AG20443 (cell line): Measurements from ENCODE around the gene ASAP2.
"Not testable (repeated sequence)": the region's sequence is repeated elsewhere in the genome, so short reads cannot be mapped to it uniquely, and the experiment has no call there.

Experiments
- DNase-seq: peaks from one replicate; pipeline ENCODE4 v3.0.0; 2012; ENCODE audit warnings: low spot score, mixed read lengths

Gene ASAP2

DNA sequence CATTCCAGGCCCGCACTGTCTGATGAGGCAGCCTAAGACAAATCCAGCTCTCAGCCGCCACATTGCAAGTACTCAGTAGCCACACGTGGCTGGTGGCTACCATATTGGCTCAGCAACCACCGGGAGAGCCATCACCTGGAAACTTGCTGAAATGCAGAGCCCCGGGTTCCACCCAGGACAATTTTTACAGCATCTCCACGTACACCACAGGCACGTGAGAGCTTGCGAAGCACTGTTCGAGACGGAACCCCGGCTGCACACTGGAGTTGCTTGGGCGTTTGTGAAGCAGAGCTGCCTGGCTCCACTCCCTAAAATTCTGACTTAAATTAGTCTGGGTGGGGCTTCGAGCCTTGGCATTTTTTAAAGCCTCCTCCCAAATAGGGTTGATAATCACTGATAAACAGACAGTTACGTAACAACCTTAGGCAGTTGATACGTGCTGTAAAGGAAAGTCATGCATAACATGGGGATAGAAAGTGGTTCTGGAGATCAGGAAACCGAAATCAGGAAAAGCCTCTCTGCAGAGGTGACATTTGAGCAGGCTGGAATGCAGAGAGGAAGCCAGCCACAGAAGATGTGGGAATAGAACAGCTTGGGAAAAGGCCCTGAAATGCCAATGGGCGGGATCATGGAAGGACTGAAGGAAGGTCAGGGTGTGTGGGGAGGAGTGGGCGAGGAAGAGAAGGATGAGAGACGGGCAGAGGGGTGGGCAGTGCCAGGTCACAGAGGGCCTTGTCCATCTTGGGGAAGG is 6.2 kb downstream of the ASAP2 start:
- DNase-seq = no peak

DNA sequence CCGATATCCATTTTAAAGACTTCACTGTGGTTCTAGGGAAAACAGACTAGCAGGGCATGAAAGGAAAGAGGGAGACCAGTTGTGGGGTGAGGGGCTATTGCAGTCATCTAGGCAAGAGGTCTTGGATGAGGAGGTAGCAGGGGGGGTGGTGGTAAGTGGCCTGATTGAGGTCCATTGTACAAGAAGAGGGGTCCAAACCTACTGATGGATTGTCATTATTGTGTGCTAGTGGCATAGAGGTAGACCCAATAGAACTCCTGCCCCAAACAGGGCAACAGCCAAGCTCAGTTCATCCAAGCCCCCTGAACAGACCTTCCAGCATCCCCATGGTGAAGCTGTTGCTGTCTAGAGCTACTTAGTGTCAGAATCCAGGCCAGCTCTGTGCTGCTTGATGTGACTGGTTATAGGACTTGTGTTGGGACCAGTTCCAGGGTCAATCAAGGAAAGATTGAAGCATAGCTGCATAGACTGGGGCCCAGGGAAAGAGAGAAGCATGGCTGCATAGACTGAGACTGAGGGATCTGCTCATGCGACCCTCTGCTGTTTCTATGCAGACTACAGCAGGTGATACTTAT is 7.0 kb downstream of the ASAP2 start:
- DNase-seq = no peak

DNA sequence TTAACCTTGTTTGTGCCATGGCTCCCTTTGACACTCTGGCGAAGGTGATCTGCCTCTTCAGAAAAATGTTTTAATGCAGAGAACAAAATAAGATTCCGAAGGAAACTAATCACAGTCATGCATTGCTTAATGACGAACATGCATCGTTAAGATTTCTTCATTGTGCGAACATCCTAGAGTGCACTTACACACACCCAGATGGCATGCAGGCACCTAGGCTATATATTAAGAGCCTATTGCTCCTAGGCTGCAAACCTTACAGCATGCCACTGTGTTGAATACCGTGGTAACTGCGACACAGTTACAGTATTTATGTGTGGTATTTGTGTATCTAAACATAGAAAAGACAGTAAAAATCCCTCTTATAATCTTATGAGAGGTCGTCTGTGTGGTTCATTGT is 8.3 kb downstream of the ASAP2 start:
- DNase-seq = no peak

DNA sequence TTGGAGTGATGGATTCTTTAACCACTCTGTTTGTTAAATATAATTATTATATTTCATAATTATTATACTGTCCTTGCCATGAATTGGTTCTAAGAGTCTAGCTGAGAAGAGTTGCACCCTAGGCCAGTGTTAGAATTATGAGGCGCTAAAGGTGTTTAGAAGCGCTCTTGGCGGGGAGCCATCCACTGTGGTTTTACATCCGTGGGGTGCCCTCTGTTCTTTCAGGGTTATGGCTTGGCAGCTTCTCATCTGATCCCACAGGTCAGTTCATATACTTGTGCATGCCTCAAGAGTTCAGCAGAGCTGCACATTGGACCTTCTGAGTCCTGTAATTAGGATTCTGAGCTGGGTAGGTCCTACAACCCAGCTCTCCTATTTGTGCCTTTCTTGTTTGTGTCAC is 9.1 kb downstream of the ASAP2 start:
- no peak for DNase-seq

- not testable (repeated sequence) for DNase-seq
These were observed 9.5 kb downstream of the ASAP2 start for GRCh38 chr2:9216143-9216542.

DNA sequence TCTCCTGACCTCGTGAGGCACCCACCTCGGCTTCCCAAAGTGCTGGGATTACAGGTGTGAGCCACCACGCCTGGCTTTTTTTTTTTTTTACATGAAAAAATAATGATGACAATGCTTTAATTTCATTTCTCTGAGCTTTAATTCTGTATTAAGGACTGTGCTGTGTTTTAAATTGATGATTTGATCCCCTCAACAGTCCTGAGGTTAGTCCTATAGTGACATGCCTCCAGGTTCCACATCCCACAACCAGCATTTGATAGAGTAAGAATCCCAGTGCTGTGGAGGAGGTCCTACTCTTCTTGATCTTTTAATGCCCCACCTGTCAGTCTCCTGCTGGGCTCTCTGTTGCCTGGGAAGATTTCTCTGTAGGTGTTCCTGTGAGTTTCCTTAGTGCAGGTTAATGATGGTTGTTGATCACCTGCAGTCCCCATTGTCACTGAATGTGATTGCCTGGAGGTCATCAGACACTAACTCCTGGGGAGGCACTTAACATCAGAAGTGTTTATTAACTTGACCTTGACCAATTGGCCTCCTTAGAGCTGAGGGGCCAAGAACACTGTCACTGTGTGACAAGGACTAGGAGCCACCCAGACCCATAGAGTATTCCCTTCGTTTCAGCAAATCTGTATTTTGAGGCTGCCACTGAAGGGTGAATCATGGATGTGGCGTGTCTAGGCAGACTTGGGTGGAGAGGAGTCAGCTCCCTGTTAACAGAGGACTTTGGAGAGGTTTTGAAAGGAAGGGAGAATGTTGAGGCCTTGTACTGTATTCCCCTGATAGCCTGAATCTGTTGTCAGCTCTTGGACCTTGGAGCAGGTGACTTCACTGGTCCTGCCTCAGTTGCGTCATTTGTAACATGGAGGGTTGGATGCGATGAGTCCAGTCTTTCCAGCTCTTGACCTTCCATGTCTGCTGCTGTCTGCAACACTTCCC is 11.5 kb downstream of the ASAP2 start:
- peak; percentile 37 for DNase-seq

DNA sequence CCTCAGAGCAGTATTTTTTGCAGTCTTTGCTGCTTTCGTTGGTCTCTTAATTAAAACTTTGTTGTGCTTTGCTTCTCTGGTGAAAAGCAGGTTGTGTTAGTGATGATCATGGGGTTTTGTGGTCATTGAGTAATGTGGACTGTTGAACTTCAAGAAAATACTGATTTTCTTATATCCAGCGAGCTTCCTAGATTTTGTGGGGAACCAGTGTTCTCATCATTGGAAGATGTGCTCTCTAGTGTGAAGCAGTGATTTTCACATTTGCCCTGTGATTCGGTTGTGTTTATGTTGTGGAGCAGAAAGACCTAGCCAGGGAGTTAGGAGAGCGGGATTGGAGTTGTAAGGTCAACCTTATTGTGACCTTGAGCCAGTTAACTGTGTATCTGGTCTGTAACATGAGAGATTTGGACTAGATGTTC is 12.4 kb downstream of the ASAP2 start:
- DNase-seq = no peak

DNA sequence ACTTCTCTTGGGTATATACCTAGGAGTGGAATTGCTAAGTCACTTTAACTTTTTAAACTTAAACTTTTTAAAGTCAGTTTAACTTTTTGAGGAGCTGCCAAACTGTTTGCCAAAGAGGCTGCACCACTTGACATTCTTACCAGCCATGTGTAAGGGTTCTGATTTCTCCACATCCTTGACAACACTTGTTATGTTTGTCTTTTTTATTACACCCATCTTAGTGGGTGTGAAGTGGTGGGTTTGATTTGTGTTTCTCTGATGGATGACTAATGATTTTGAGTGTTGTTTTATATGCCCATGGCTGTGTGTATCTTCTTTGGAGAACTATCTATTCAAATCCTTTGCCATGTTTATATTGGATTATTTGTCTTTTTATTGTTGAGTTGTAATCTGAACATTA is 13.6 kb downstream of the ASAP2 start:
- no peak for DNase-seq

DNA sequence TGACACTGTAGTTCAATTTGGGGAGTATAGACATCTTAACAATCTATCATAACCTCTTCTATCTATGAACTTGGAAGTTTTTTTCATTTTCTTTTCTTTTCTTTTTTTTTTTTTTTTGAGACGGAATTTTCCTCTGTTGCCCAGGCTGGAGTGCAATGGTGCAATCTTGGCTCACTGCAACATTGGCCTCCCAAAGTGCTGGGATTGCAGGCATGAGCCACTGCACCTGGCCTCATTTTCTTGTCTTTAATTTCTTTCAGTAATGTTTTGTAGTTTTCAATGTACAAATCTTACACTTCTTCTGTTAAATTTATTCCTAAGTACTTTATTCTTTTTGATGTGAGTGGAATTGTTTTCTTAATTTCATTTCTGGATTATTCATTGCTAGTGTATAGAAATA is 14.6 kb downstream of the ASAP2 start:
- DNase-seq = no peak

- DNase-seq = peak; percentile 44
These were observed 15.8 kb downstream of the ASAP2 start for GRCh38 chr2:9222239-9222892.

- DNase-seq = no peak
These were observed 16.3 kb downstream of the ASAP2 start for GRCh38 chr2:9222893-9223287.

DNA sequence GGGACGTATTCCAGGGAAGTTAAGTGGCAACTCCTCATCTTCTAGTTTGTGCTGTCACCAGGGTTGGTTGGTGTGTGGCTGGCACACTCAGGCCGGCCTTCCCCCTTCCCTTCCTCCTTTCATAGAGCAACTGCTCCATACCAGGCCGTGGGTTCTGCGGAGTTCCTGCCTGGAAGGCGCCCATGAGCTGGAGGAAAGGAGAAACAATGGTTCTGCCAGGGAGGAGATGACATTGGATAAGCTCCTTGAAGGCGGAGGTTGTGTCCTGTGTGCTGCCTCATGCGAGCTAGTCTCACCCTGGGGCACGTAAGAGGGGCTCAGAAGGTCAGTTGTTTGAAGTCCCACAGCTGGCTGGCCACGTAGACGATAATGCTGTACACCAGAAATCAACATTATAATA is 19.2 kb downstream of the ASAP2 start:
- DNase-seq = no peak

DNA sequence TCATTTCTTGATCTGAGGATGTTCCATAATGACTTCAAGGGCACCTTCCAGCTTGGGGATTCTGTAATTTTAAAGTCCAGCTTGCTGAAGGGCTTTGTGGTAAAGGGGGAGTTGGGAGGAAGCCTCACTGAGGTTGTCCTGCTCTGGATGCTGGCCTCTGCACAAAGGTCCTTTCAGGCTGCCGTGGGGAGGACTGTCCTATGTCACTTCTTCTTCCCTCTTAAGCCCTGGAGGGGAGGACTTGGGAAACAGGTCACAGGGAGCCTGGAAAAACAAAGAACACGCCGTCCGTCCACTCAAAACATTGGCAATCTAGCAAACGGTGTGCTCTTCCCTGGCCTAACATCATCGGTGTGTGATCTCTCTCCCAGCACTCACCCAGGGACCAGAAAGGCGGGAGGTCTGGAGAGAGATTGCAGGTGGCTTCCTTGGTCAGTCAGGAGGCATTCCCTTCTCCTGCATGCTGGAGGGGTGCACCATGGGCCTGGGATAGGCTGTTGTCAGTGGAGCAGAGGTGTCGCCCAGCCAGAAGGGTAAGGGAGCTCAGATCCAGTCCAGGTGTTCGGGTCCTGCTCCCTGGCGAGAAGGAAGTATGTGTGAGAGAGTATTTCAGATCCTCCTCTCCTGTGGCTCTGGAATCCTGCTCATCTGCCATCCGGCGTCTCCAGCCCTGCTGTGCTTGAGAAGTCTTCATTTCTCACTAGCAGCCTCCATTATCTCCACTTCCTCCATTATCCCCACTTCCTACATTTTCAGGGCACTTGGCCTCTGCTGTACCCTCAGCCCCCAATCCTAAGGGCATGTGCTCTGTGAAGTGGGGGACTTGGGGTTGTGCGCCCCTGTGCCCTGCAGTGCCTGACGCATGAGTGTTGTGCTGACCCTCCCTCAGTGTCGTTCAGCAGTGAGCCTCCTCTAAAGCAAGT is 20.1 kb downstream of the ASAP2 start:
- DNase-seq = no peak

DNA sequence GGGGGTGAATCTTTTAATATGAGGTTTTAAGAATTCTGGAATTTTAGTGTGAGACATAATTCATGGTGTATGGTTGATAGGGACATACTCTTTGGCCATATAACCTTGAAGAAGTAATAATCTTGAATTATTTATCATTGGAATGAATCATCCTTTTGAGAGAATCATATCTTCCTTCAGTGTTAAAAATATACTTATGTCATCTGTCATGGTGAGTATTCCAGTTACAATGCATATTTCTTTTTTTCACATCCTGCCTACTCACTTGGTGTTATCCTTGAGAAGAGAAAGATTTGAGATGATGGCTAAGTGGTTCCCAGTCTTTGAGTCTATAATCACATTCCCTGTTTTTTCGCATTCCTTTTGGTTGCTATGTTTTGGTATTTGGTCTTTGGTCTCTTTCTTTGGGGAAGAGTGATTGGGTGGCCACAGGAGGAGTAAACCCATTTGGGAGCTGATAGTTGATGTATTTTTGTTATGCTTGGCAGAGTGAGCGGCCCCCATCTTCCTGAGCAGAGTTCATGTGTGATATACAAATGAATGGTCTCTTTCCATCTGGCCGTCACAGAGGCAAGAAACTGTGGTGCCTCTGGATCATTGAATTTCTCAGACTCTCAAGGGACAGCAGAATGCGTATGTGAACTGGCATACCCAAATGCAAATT is 21.6 kb downstream of the ASAP2 start:
- DNase-seq = no peak

GRCh38 chr2:9228781-9229469 is 22.3 kb downstream of the ASAP2 start:
- DNase-seq = no peak

DNA sequence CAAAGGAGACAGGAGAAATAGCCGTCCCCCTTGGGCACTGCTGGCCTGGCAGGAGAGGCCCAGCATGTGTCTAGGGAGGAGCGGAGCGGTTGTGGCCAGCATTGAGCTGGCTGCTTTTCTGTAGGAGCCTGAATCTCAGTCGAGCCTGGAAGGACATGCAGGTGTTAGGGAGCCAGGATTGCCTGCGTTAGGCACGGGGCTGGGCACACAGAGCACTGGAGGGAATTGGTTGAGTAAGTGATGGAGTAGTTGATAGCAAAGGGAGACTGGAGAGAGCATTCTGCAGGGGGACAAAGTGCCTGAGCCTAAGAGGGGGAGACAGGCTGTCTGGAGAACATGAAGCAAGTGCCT is 22.8 kb downstream of the ASAP2 start:
- no peak for DNase-seq

- DNase-seq = peak; percentile 40
These were observed 23.6 kb downstream of the ASAP2 start for GRCh38 chr2:9230051-9230802.

DNA sequence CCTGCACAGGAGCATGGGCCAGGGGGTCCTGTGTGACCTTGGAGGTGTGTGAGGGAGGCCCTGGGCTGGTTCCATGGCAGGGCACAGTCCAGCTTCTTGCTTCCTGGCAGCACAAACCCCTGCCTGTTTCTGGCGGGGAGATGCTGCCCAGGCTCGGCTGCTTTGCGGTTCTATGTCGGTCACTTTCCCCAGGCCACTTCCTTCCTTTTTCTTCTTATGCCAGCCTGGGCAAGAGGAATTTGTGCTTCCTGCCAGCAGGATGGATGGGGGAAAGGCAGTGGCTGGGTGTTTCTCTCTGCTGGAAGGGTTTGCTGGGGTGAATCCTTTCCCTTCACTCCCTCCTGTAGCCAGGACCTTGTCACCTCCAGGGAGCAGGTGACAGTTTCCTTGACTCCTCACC is 24.3 kb downstream of the ASAP2 start:
- DNase-seq = no peak
